ENCODE measurements around the gene FMN1. TPM values are rescaled to one million over a fixed set of nuclear protein-coding genes. Genes with fewer than 3 reads are reported as not detected.

The FMN1 gene
- total RNA-seq, 4 donors from 2014 or later, result 12.6 to 52.2 (median 20.1) TPM

DNA sequence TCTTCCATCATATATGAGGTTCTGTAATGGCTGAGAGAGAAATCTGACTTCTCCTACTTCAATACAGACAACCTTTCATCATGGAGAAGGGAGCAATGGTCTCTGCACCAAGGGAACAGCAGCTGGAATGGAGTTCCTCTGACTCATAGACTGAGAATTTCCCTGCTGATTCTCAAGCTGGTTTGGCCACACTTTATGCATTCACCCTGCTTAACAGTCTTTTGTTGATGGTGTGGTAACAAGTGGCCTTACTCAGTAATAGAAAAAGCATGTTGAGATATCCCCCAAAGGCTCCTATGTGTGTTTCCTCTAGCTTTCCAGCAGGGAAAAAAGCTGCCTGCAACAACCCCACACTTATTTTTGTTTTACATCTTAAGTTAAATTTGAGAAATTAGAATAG is 338.6 kb downstream of the FMN1 start:
- H3K4me3 ChIP-seq (ENCODE audit: low read depth, poor library complexity, severe bottlenecking), result no peak overlapping the region
- intact Hi-C loops (cut with DNase I; ENCODE audit: low total_unique reads), result no loop called here
- peak in 1 of 2 donors; percentile 47 for DNase-seq (ENCODE audit: low spot score in 2 of 2)
- TF ChIP-seq POLR2A (IDR thresholded peaks at IDR 0.05), result no peak
- TF ChIP-seq, protein P1, sequence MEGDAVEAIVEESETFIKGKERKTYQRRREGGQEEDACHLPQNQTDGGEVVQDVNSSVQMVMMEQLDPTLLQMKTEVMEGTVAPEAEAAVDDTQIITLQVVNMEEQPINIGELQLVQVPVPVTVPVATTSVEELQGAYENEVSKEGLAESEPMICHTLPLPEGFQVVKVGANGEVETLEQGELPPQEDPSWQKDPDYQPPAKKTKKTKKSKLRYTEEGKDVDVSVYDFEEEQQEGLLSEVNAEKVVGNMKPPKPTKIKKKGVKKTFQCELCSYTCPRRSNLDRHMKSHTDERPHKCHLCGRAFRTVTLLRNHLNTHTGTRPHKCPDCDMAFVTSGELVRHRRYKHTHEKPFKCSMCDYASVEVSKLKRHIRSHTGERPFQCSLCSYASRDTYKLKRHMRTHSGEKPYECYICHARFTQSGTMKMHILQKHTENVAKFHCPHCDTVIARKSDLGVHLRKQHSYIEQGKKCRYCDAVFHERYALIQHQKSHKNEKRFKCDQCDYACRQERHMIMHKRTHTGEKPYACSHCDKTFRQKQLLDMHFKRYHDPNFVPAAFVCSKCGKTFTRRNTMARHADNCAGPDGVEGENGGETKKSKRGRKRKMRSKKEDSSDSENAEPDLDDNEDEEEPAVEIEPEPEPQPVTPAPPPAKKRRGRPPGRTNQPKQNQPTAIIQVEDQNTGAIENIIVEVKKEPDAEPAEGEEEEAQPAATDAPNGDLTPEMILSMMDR (IDR thresholded peaks at IDR 0.05), result no peak

DNA sequence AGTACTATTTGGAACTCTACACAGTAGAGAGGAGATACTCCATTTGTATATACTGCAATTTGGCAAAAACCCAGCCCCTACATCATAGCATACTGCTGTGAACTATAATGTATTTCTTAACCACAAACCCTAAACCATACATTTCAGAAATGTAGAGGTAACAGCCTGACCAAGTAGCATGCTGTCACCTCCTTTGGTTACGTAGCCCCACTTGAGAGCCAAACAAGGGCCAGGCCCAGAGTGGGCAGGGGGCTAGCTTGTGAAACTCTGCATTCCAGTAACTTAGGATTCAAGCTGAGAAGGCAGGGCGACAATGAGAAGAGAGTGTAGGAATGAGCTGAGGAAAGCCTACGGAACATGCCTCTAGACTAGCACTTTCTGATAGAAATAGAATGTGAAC is 340.9 kb downstream of the FMN1 start:
- intact Hi-C loops (cut with DNase I; ENCODE audit: low total_unique reads), result no loop called here
- no peak for TF ChIP-seq POLR2A (IDR thresholded peaks at IDR 0.05)
- TF ChIP-seq, protein P1 (IDR thresholded peaks at IDR 0.05), result no peak
- DNase-seq (ENCODE audit: low spot score in 2 of 2), result no peak
- no peak overlapping the region for H3K4me3 ChIP-seq (ENCODE audit: low read depth, poor library complexity, severe bottlenecking)
- WGBS, 2 donors, result 95 to 97% methylated on average over 3 of the region's 3 CpGs

- intact Hi-C loops (cut with DNase I; ENCODE audit: low total_unique reads), result no loop called here
- no peak overlapping the region for H3K4me3 ChIP-seq (ENCODE audit: low read depth, poor library complexity, severe bottlenecking)
- DNase-seq (ENCODE audit: low spot score in 2 of 2), result no peak
- no peak for TF ChIP-seq POLR2A (IDR thresholded peaks at IDR 0.05)
- TF ChIP-seq, protein P1 (IDR thresholded peaks at IDR 0.05), result no peak
- WGBS, 2 donors, result 80 to 86% methylated on average over 3 of the region's 3 CpGs
Measured at GRCh38 chr15:32852771-32853170, 341.7 kb downstream of the FMN1 start.

DNA sequence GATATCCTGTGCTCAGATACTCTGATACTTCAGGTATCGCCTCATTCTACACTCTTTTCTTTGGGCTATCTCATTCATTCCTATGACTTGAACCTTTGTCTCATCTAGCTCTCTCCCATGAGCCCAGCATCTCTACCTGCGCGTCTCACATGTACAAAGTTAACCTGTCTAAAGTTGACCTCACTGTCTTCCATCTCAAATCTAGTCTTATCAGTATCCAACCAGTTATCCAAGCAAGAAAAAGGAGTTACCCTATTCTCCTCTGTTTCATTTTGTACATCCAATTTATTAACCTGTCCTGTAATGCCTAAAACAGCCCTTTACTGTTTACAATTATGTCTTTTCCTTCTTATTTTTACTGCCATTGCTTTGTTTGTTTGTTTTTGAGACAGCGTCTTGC is 342.5 kb downstream of the FMN1 start:
- H3K4me3 ChIP-seq (ENCODE audit: low read depth, poor library complexity, severe bottlenecking), result no peak overlapping the region
- intact Hi-C loops (cut with DNase I; ENCODE audit: low total_unique reads), result no loop called here
- 96 to 97% methylated on average over 4 of the region's 4 CpGs for whole genome bisulfite sequencing, 2 donors
- no peak for DNase-seq (ENCODE audit: low spot score in 2 of 2)
- no peak for TF ChIP-seq POLR2A (IDR thresholded peaks at IDR 0.05)
- TF ChIP-seq, protein P1 (IDR thresholded peaks at IDR 0.05), result no peak

DNA sequence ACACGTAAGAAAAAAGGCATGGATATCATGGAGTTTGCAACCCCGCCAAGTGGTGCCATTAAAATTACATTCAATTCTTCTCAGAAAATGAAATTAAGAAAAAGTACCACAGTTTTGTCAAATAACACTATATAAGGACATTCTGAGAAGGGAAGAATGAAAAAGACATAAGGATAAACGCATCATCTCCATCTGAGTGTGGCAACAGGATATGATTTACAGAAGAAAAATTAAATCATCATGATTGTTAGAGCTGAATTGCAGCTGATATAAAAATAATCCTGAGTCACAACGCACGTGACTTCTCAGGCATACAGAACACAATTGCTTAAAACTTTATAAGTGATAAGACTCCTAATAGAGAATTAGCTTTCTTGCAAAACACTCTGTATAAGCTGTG is 342.9 kb downstream of the FMN1 start:
- 74 to 79% methylated on average over 5 of the region's 5 CpGs for WGBS, 2 donors
- no peak for DNase-seq (ENCODE audit: low spot score in 2 of 2)
- intact Hi-C loops (cut with DNase I; ENCODE audit: low total_unique reads), result no loop called here
- TF ChIP-seq, protein P1 (IDR thresholded peaks at IDR 0.05), result no peak
- TF ChIP-seq POLR2A (IDR thresholded peaks at IDR 0.05), result no peak
- H3K4me3 ChIP-seq (ENCODE audit: low read depth, poor library complexity, severe bottlenecking), result no peak overlapping the region
